Measurements from ENCODE around the gene HELT. TPM values are rescaled to one million over a fixed set of nuclear protein-coding genes. Genes with fewer than 3 reads are reported as not detected.
"Not testable (repeated sequence)": the region's sequence is repeated elsewhere in the genome, so short reads cannot be mapped to it uniquely, and the experiment has no call there.

HELT gene
- total RNA-seq, 4 donors from 2014 or later: not detected

GRCh38 chr4:184991860-184992259 lies 26.4 kb upstream of the HELT start:
- 77% methylated on average over 6 of the region's 6 CpGs for WGBS
- H3K4me1 ChIP-seq: no peaks in the 10 kb centered on the region
- TF ChIP-seq POLR2AphosphoS5 (IDR thresholded peaks at IDR 0.05) (no peak), EP300 (IDR thresholded peaks at IDR 0.05) (no peak), POLR2A (IDR thresholded peaks at IDR 0.05; ENCODE audit: low read depth) (no peak), CTCF (IDR thresholded peaks at IDR 0.05) (no peak)
- H3K27me3 ChIP-seq: peaks cover 0 to 17% (median 0%) of the 10 kb centered on the region in 4 donors
- intact Hi-C loops (cut with DNase I): no loop called here
- no peak overlapping the region for H3K27ac ChIP-seq (replicated peaks in 1 of 4)
- DNase-seq (ENCODE audit: extremely low spot score): no peak
- no peaks in the 10 kb centered on the region for H3K9me3 ChIP-seq
- no peaks in the 10 kb centered on the region for H3K36me3 ChIP-seq
- no peak overlapping the region for H3K4me3 ChIP-seq

- peaks cover 0 to 17% (median 0%) of the 10 kb centered on the region in 4 donors for H3K27me3 ChIP-seq
- no peaks in the 10 kb centered on the region for H3K9me3 ChIP-seq
- intact Hi-C loops (cut with DNase I): no loop called here
- H3K4me3 ChIP-seq: no peak overlapping the region
- DNase-seq (ENCODE audit: extremely low spot score): no peak
- H3K36me3 ChIP-seq: no peaks in the 10 kb centered on the region
- no peaks in the 10 kb centered on the region for H3K4me1 ChIP-seq
- no peak for TF ChIP-seq POLR2A (IDR thresholded peaks at IDR 0.05; ENCODE audit: low read depth)
- TF ChIP-seq EP300 (IDR thresholded peaks at IDR 0.05): no peak
- TF ChIP-seq CTCF (IDR thresholded peaks at IDR 0.05): no peak
- TF ChIP-seq POLR2AphosphoS5 (IDR thresholded peaks at IDR 0.05): no peak
- H3K27ac ChIP-seq (replicated peaks in 1 of 4): no peak overlapping the region
- WGBS: 79% methylated on average over 13 of the region's 15 CpGs
Observed at GRCh38 chr4:184992422-184992821, 25.9 kb upstream of the HELT start.

- H3K36me3 ChIP-seq: no peaks in the 10 kb centered on the region
- no peaks in the 10 kb centered on the region for H3K9me3 ChIP-seq
- intact Hi-C loops (cut with DNase I): no loop called here
- WGBS: 58% methylated on average over 3 of the region's 3 CpGs
- no peak for DNase-seq (ENCODE audit: extremely low spot score)
- no peak overlapping the region for H3K27ac ChIP-seq (replicated peaks in 1 of 4)
- no peak for TF ChIP-seq POLR2A (IDR thresholded peaks at IDR 0.05; ENCODE audit: low read depth)
- no peak for TF ChIP-seq EP300 (IDR thresholded peaks at IDR 0.05)
- no peak for TF ChIP-seq CTCF (IDR thresholded peaks at IDR 0.05)
- no peak for TF ChIP-seq POLR2AphosphoS5 (IDR thresholded peaks at IDR 0.05)
- H3K4me1 ChIP-seq: no peaks in the 10 kb centered on the region
- H3K27me3 ChIP-seq: peaks cover 0 to 17% (median 0%) of the 10 kb centered on the region in 4 donors
- H3K4me3 ChIP-seq: no peak overlapping the region
Observed at GRCh38 chr4:184993247-184993646, 25.0 kb upstream of the HELT start.

- DNase-seq (ENCODE audit: extremely low spot score): no peak
- no peak for TF ChIP-seq EP300 (IDR thresholded peaks at IDR 0.05)
- no peak for TF ChIP-seq POLR2AphosphoS5 (IDR thresholded peaks at IDR 0.05)
- no peak for TF ChIP-seq CTCF (IDR thresholded peaks at IDR 0.05)
- TF ChIP-seq POLR2A (IDR thresholded peaks at IDR 0.05; ENCODE audit: low read depth): no peak
- H3K4me3 ChIP-seq: no peak overlapping the region
- H3K4me1 ChIP-seq: no peaks in the 10 kb centered on the region
- H3K36me3 ChIP-seq: no peaks in the 10 kb centered on the region
- intact Hi-C loops (cut with DNase I): no loop called here
- no peak overlapping the region for H3K27ac ChIP-seq (replicated peaks in 1 of 4)
- no peaks in the 10 kb centered on the region for H3K9me3 ChIP-seq
- H3K27me3 ChIP-seq: peaks cover 0 to 17% (median 0%) of the 10 kb centered on the region in 4 donors
- WGBS: 81% methylated on average over 18 of the region's 18 CpGs
Observed at GRCh38 chr4:184994010-184994622, 24.2 kb upstream of the HELT start.

- intact Hi-C loops (cut with DNase I): no loop called here
- WGBS: 71% methylated on average over 14 of the region's 14 CpGs
- H3K27ac ChIP-seq (replicated peaks in 1 of 4): no peak overlapping the region
Observed at GRCh38 chr4:184994623-184995010, 23.7 kb upstream of the HELT start.

GRCh38 chr4:184997656-184998055 lies 20.6 kb upstream of the HELT start:
- intact Hi-C loops (cut with DNase I): not testable (repeated sequence)

More at GRCh38 chr4:184994623-184995010, 23.7 kb upstream of the HELT start:
- TF ChIP-seq CTCF (IDR thresholded peaks at IDR 0.05): no peak
- TF ChIP-seq POLR2AphosphoS5 (IDR thresholded peaks at IDR 0.05): no peak
- no peak for TF ChIP-seq EP300 (IDR thresholded peaks at IDR 0.05)
- no peak for TF ChIP-seq POLR2A (IDR thresholded peaks at IDR 0.05; ENCODE audit: low read depth)
- DNase-seq (ENCODE audit: extremely low spot score): no peak
- Histone ChIP-seq H3K9me3 (no peaks in the 10 kb centered on the region), H3K27me3 (peaks cover 0 to 17% (median 0%) of the 10 kb centered on the region in 4 donors), H3K4me3 (no peak overlapping the region), H3K4me1 (no peaks in the 10 kb centered on the region), H3K36me3 (no peaks in the 10 kb centered on the region)

More at GRCh38 chr4:184997656-184998055, 20.6 kb upstream of the HELT start:
- not testable (repeated sequence) for H3K36me3 ChIP-seq; H3K27me3 ChIP-seq; H3K4me1 ChIP-seq; H3K27ac ChIP-seq (replicated peaks in 1 of 4); H3K9me3 ChIP-seq; H3K4me3 ChIP-seq; DNase-seq (ENCODE audit: extremely low spot score)

All from esophagus muscularis mucosa (tissue), 4 donors.